Measurements from ENCODE around the gene EXOSC2. TPM values are rescaled to one million over a fixed set of nuclear protein-coding genes. Genes with fewer than 3 reads are reported as not detected.

The EXOSC2 gene
- total RNA-seq, 3 donors from 2014 or later (not counting 1 experiment from before 2014, with no cell fraction given), result 40.7 to 49.0 (median 47.1) TPM

GRCh38 chr9:130672466-130672865 is 21.1 kb upstream of the EXOSC2 start:
- no peaks in the 10 kb centered on the region for H3K4me1 ChIP-seq (ENCODE audit: control insufficient read depth, insufficient read depth, low read length)
- Mint-ChIP-seq H3K27me3 (ENCODE audit: low read depth in 2 of 2) (peaks cover 10 to 14% of the 10 kb centered on the region in 2 donors), H3K4me3 (no peak overlapping the region), H3K4me1 (no peaks in the 10 kb centered on the region), H3K27ac (no peak overlapping the region), H3K36me3 (no peaks in the 10 kb centered on the region), H3K9me3 (no peaks in the 10 kb centered on the region)
- H3K27ac ChIP-seq (ENCODE audit: low read length), result no peak overlapping the region
- WGBS (ENCODE audit: insufficient coverage), result 95% methylated on average over 8 of the region's 8 CpGs
- no peak overlapping the region for H3K4me3 ChIP-seq (ENCODE audit: low read length)
- ATAC-seq (no peak), DNase-seq (no peak)
- no peak for TF ChIP-seq CTCF (IDR thresholded peaks at IDR 0.05)
- H3K9me3 ChIP-seq (ENCODE audit: control insufficient read depth, insufficient read depth, low read length), result no peaks in the 10 kb centered on the region
- H3K36me3 ChIP-seq (ENCODE audit: control insufficient read depth, insufficient read depth, low read length), result no peaks in the 10 kb centered on the region
- intact Hi-C loops (cut with micrococcal nuclease), result no loop called here
- peaks cover 5% of the 10 kb centered on the region for H3K27me3 ChIP-seq (ENCODE audit: control insufficient read depth, insufficient read depth, low read length)

GRCh38 chr9:130672933-130673615 is 20.5 kb upstream of the EXOSC2 start:
- WGBS (ENCODE audit: insufficient coverage), result 82% methylated on average over 12 of the region's 12 CpGs

GRCh38 chr9:130675396-130675795 is 18.2 kb upstream of the EXOSC2 start:
- Histone ChIP-seq H3K27me3 (ENCODE audit: control insufficient read depth, insufficient read depth, low read length) (no peaks in the 10 kb centered on the region), H3K4me1 (ENCODE audit: control insufficient read depth, insufficient read depth, low read length) (no peaks in the 10 kb centered on the region), H3K36me3 (ENCODE audit: control insufficient read depth, insufficient read depth, low read length) (no peaks in the 10 kb centered on the region), H3K27ac (ENCODE audit: low read length) (no peak overlapping the region), H3K4me3 (ENCODE audit: low read length) (no peak overlapping the region), H3K9me3 (ENCODE audit: control insufficient read depth, insufficient read depth, low read length) (no peaks in the 10 kb centered on the region)
- Mint-ChIP-seq H3K9me3 (no peaks in the 10 kb centered on the region), H3K4me1 (no peaks in the 10 kb centered on the region), H3K27me3 (ENCODE audit: low read depth in 2 of 2) (peaks cover 0 to 3% of the 10 kb centered on the region in 2 donors), H3K4me3 (no peak overlapping the region), H3K36me3 (no peaks in the 10 kb centered on the region), H3K27ac (no peak overlapping the region)
- WGBS (ENCODE audit: insufficient coverage), result 90% methylated on average over 13 of the region's 13 CpGs
- intact Hi-C loops (cut with micrococcal nuclease), result no loop called here
- DNase-seq (no peak), ATAC-seq (no peak)
- no peak for TF ChIP-seq CTCF (IDR thresholded peaks at IDR 0.05)

More at GRCh38 chr9:130672933-130673615, 20.5 kb upstream of the EXOSC2 start:
- no peaks in the 10 kb centered on the region for H3K4me1 Mint-ChIP-seq
- H3K27ac Mint-ChIP-seq, result no peak overlapping the region
- no peaks in the 10 kb centered on the region for H3K9me3 Mint-ChIP-seq
- Histone ChIP-seq H3K4me1 (ENCODE audit: control insufficient read depth, insufficient read depth, low read length) (no peaks in the 10 kb centered on the region), H3K27ac (ENCODE audit: low read length) (no peak overlapping the region), H3K9me3 (ENCODE audit: control insufficient read depth, insufficient read depth, low read length) (no peaks in the 10 kb centered on the region), H3K36me3 (ENCODE audit: control insufficient read depth, insufficient read depth, low read length) (no peaks in the 10 kb centered on the region), H3K4me3 (ENCODE audit: low read length) (no peak overlapping the region), H3K27me3 (ENCODE audit: control insufficient read depth, insufficient read depth, low read length) (no peaks in the 10 kb centered on the region)
- intact Hi-C loops (cut with micrococcal nuclease), result no loop called here
- no peak for TF ChIP-seq CTCF (IDR thresholded peaks at IDR 0.05)
- H3K36me3 Mint-ChIP-seq, result no peaks in the 10 kb centered on the region
- H3K4me3 Mint-ChIP-seq, result no peak overlapping the region
- peaks cover 7 to 12% of the 10 kb centered on the region in 2 donors for H3K27me3 Mint-ChIP-seq (ENCODE audit: low read depth in 2 of 2)
- DNase-seq, result no peak
- ATAC-seq, result no peak

GRCh38 chr9:130677252-130677651 is 16.3 kb upstream of the EXOSC2 start:
- Histone ChIP-seq H3K36me3 (ENCODE audit: control insufficient read depth, insufficient read depth, low read length) (no peaks in the 10 kb centered on the region), H3K27ac (ENCODE audit: low read length) (no peak overlapping the region), H3K27me3 (ENCODE audit: control insufficient read depth, insufficient read depth, low read length) (no peaks in the 10 kb centered on the region), H3K9me3 (ENCODE audit: control insufficient read depth, insufficient read depth, low read length) (no peaks in the 10 kb centered on the region), H3K4me3 (ENCODE audit: low read length) (no peak overlapping the region), H3K4me1 (ENCODE audit: control insufficient read depth, insufficient read depth, low read length) (peaks cover 11% of the 10 kb centered on the region)
- DNase-seq, result no peak
- Mint-ChIP-seq H3K27ac (no peak overlapping the region), H3K4me3 (no peak overlapping the region), H3K9me3 (no peaks in the 10 kb centered on the region), H3K36me3 (no peaks in the 10 kb centered on the region), H3K27me3 (ENCODE audit: low read depth in 2 of 2) (no peaks in the 10 kb centered on the region), H3K4me1 (peaks cover under 1 to 5% of the 10 kb centered on the region in 2 donors)
- 57% methylated on average over 7 of the region's 7 CpGs for WGBS (ENCODE audit: insufficient coverage)
- TF ChIP-seq CTCF (IDR thresholded peaks at IDR 0.05), result no peak
- ATAC-seq, result no peak
- intact Hi-C loops (cut with micrococcal nuclease), result no loop called here
